Liver (tissue), 9 donors: ENCODE results near the gene DOCK9. TPM values are rescaled to one million over a fixed set of nuclear protein-coding genes. Genes with fewer than 3 reads are reported as not detected.

Experiments used
- DNase-seq: peaks from one replicate; pipeline ENCODE4 v3.0.0-alpha.2; 2017; ENCODE audit warnings: low spot score
- H3K27ac ChIP-seq, 2 donors: one replicate each; pipeline ENCODE4 v1.7.0; 2013; ENCODE audit warnings: inconsistent platforms in 2 of 2, low read length in 2 of 2, control low read depth in 1 of 2, low read depth in 1 of 2, mild to moderate bottlenecking in 1 of 2
- H3K27me3 ChIP-seq, 4 donors: one replicate each; pipeline versions ENCODE4 v1.6.1 to v1.7.0; 2013; ENCODE audit warnings: low read length in 3 of 4, inconsistent platforms in 1 of 4, mild to moderate bottlenecking in 1 of 4, moderate library complexity in 1 of 4; ENCODE audit not compliant: control insufficient read depth in 4 of 4, insufficient read depth in 4 of 4
- H3K36me3 ChIP-seq, 4 donors: one replicate each; pipeline versions ENCODE4 v1.6.1 to v1.7.0; 2013; ENCODE audit warnings: low read length in 3 of 4, mild to moderate bottlenecking in 3 of 4, low read depth in 1 of 4, moderate library complexity in 1 of 4; ENCODE audit not compliant: control insufficient read depth in 4 of 4, insufficient read depth in 3 of 4
- H3K4me1 ChIP-seq, 4 donors: one replicate each; pipeline versions ENCODE4 v1.6.1 to v1.7.0; 2013; ENCODE audit warnings: low read length in 3 of 4, mild to moderate bottlenecking in 3 of 4, moderate library complexity in 1 of 4; ENCODE audit not compliant: control insufficient read depth in 4 of 4, insufficient read depth in 4 of 4
- H3K4me3 ChIP-seq, 3 donors: one replicate each; pipeline versions ENCODE4 v1.6.1 to v1.7.0; 2013; ENCODE audit warnings: low read length in 3 of 3, control low read depth in 1 of 3, low read depth in 1 of 3, mild to moderate bottlenecking in 1 of 3
- H3K9ac ChIP-seq, 2 donors: one replicate each; pipeline ENCODE4 v1.7.0; 2013; ENCODE audit warnings: low read length in 2 of 2, mild to moderate bottlenecking in 2 of 2, moderate library complexity in 2 of 2, control low read depth in 1 of 2, low read depth in 1 of 2
- H3K9me3 ChIP-seq, 4 donors: one replicate each; pipeline versions ENCODE4 v1.6.1 to v1.7.0; 2013; ENCODE audit warnings: low read length in 3 of 4; ENCODE audit not compliant: control insufficient read depth in 4 of 4
- ATF3 ChIP-seq: IDR thresholded peaks from 2 replicates; pipeline ENCODE4 v1.6.1; 2016; ENCODE audit warnings: antibody characterized with exemption
- CTCF ChIP-seq: fragments of 150-350 bp; IDR thresholded peaks from 2 replicates; pipeline ENCODE4 v1.5.1; 2017; ENCODE audit warnings: improper control_type of control experiment, low read depth, low read length; ENCODE audit not compliant: missing input control
- EGR1 ChIP-seq, 2 donors: IDR thresholded peaks; 2 replicates each; pipeline ENCODE4 v1.6.1; 2016 to 2018; ENCODE audit warnings: antibody characterized with exemption in 2 of 2, low read depth in 2 of 2
- FOXA1 ChIP-seq: IDR thresholded peaks from 2 replicates; pipeline ENCODE4 v1.6.1; 2016; ENCODE audit warnings: antibody characterized with exemption
- GABPA ChIP-seq, 2 donors: IDR thresholded peaks in 1 of 2; conservative IDR thresholded peaks in 1 of 2; 2 replicates each; pipeline ENCODE4 v1.6.1; 2016; ENCODE audit warnings: antibody characterized with exemption in 2 of 2, mild to moderate bottlenecking in 1 of 2, moderate library complexity in 1 of 2
- HNF4A ChIP-seq, 2 donors: conservative IDR thresholded peaks; 2 replicates each; pipeline ENCODE4 v1.6.1; 2016; ENCODE audit warnings: antibody characterized with exemption in 2 of 2, mild to moderate bottlenecking in 2 of 2
- JUND ChIP-seq, 2 donors: IDR thresholded peaks; 2 replicates each; pipeline ENCODE4 v1.6.1; 2016; ENCODE audit warnings: antibody characterized with exemption in 2 of 2
- NR2F2 ChIP-seq: IDR thresholded peaks from 2 replicates; pipeline ENCODE4 v1.6.1; 2016; ENCODE audit warnings: antibody characterized with exemption
- RAD21 ChIP-seq, 2 donors: IDR thresholded peaks; 2 replicates each; pipeline ENCODE4 v1.6.1; 2016; ENCODE audit warnings: antibody characterized with exemption in 2 of 2, mild to moderate bottlenecking in 2 of 2
- REST ChIP-seq: IDR thresholded peaks from 2 replicates; pipeline ENCODE4 v1.6.1; 2016; ENCODE audit warnings: antibody characterized with exemption, mild to moderate bottlenecking
- RXRA ChIP-seq, 2 donors: IDR thresholded peaks; 2 replicates each; pipeline ENCODE4 v1.6.1; 2017 to 2018; ENCODE audit warnings: antibody characterized with exemption in 2 of 2, mild to moderate bottlenecking in 1 of 2
- TAF1 ChIP-seq: conservative IDR thresholded peaks from 2 replicates; pipeline ENCODE4 v1.6.1; 2016; ENCODE audit warnings: antibody characterized with exemption, mild to moderate bottlenecking
- WGBS: extraction: QIAGEN DNeasy Blood & Tissue Kit; methylation state at CpG from one replicate; pipeline ENCODE4 v1.1.7; 2013; 5-methylcytosine and 5-hydroxymethylcytosine counted together
- polyA plus RNA-seq, 2 donors: library from polyadenylated mRNA; stranded (reverse) in 1 of 2; unstranded in 1 of 2; fragments of 200-250 nt in 1 of 2; fragments of >200 nt in 1 of 2; fragmentation: Nextera tagmentation in 1 of 2; extraction: Ambion mirVana in 1 of 2; gene quantifications; one replicate each; pipeline versions ENCODE4 v1.2.1 to v1.2.3, GENCODE V29; 2013 to 2015
- total RNA-seq, 2 donors: library from RNA; depleted of rRNA; stranded (reverse); fragments of >200 nt; gene quantifications; one replicate each; pipeline ENCODE4 v1.2.3, GENCODE V29; 2014
- TF ChIP-seq, protein P1 (sequence below): IDR thresholded peaks from 2 replicates; pipeline ENCODE4 v1.6.1; 2016; ENCODE audit warnings: antibody characterized with exemption
- donor health status: healthy.
- donor health status: healthy.
- donor health status: healthy.
- donor health status: healthy.
- donor health status: healthy.

DOCK9 gene
- total and polyA plus RNA-seq, 4 donors: 5.4 to 31.3 (median 10.6) TPM

- no peaks in the 10 kb centered on the region for H3K36me3 ChIP-seq
- peaks cover 6 to 29% (median 14%) of the 10 kb centered on the region in 4 donors for H3K4me1 ChIP-seq
- no peak overlapping the region for H3K27ac ChIP-seq
- H3K9ac ChIP-seq: no peak overlapping the region
- H3K4me3 ChIP-seq: no peak overlapping the region
- no peak for DNase-seq
- no peaks in the 10 kb centered on the region for H3K27me3 ChIP-seq
- WGBS: 53% methylated on average over 3 of the region's 3 CpGs
- no peaks in the 10 kb centered on the region for H3K9me3 ChIP-seq
- TF ChIP-seq HNF4A (conservative IDR thresholded peaks at IDR 0.05): no peak
- TF ChIP-seq REST: peak; percentile 75
- TF ChIP-seq RAD21 (IDR thresholded peaks at IDR 0.05): peak in 1 of 2 donors; percentile 12
- TF ChIP-seq, protein P1, sequence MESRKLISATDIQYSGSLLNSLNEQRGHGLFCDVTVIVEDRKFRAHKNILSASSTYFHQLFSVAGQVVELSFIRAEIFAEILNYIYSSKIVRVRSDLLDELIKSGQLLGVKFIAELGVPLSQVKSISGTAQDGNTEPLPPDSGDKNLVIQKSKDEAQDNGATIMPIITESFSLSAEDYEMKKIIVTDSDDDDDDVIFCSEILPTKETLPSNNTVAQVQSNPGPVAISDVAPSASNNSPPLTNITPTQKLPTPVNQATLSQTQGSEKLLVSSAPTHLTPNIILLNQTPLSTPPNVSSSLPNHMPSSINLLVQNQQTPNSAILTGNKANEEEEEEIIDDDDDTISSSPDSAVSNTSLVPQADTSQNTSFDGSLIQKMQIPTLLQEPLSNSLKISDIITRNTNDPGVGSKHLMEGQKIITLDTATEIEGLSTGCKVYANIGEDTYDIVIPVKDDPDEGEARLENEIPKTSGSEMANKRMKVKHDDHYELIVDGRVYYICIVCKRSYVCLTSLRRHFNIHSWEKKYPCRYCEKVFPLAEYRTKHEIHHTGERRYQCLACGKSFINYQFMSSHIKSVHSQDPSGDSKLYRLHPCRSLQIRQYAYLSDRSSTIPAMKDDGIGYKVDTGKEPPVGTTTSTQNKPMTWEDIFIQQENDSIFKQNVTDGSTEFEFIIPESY: no peak
Measured at GRCh38 chr13:98837896-98838295, 140.0 kb downstream of the DOCK9 start.

DNA sequence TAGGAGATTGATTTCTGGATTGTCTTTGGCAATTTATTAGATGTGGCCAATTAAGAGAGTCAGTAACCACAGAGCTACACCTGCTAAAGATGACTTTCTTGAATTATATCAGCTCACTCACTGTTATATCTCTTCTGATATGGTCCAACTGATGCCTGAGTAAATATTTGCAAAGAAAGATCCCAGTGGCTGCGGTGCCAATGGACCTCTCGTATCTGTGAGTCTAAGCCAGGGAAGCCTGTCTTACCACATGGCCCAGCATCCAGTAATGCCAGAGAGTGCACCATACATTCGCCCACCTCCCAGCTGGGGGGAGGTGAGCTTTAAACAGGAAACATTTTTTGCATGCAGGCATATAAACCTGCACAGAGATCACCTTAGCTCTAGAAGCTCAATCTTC is 142.7 kb downstream of the DOCK9 start:
- TF ChIP-seq, protein P1: no peak
- TF ChIP-seq ATF3 (no peak), TAF1 (no peak), RXRA (IDR thresholded peaks at IDR 0.05) (no peak), RAD21 (IDR thresholded peaks at IDR 0.05) (no peak), FOXA1 (no peak), GABPA (IDR thresholded peaks at IDR 0.05 in 1 of 2, conservative IDR thresholded peaks at IDR 0.05 in 1 of 2) (no peak), EGR1 (IDR thresholded peaks at IDR 0.05; ENCODE audit: low read depth in 2 of 2) (no peak), JUND (IDR thresholded peaks at IDR 0.05) (no peak), NR2F2 (no peak), CTCF (no peak)
- no peak overlapping the region for H3K9ac ChIP-seq
- WGBS: 43% methylated on average over 3 of the region's 3 CpGs
- no peak overlapping the region for H3K27ac ChIP-seq
- no peak for DNase-seq
- H3K9me3 ChIP-seq: no peaks in the 10 kb centered on the region
- no peaks in the 10 kb centered on the region for H3K27me3 ChIP-seq
- no peak overlapping the region for H3K4me3 ChIP-seq
- H3K36me3 ChIP-seq: no peaks in the 10 kb centered on the region
- H3K4me1 ChIP-seq: peaks cover 6 to 26% (median 13%) of the 10 kb centered on the region in 4 donors
